Activated CD8-positive, alpha-beta T cell treated with anti-CD3 and anti-CD28 coated beads for 36 hours (primary cell): ENCODE measurements around the gene AMMECR1L. TPM values are rescaled to one million over a fixed set of nuclear protein-coding genes. Genes with fewer than 3 reads are reported as not detected.
"Not testable (repeated sequence)": the region's sequence is repeated elsewhere in the genome, so short reads cannot be mapped to it uniquely, and the experiment has no call there.

ENCODE experiments used
- ATAC-seq: fragments of 200-7000 bp; cut with Tn5 transposase; one replicate; pipeline ENCODE4 v1.10.0; 2021; ENCODE audit warnings: mild to moderate bottlenecking, moderate library complexity
- CTCF ChIA-PET: fragments of 350-600 bp; sonication (Branson Sonifier 250); formaldehyde crosslinking; loops from one replicate; lab custom pipeline; 2021; ENCODE audit warnings: antibody characterized with exemption; lab: Charles Lee
- POLR2A ChIA-PET: fragments of 350-600 bp; sonication (Branson Sonifier 250); formaldehyde crosslinking; loops from one replicate; lab custom pipeline; 2021; ENCODE audit warnings: antibody characterized with exemption; lab: Charles Lee
- DNase-seq: peaks from one replicate; pipeline ENCODE4 v3.0.0-alpha.2; 2020
- H3K27ac Mint-ChIP-seq: one replicate; pipeline ENCODE4 v1.8.0; 2021; ENCODE audit warnings: mild to moderate bottlenecking, mixed read lengths
- H3K27me3 Mint-ChIP-seq: one replicate; pipeline ENCODE4 v1.8.0; 2021; ENCODE audit warnings: mixed read lengths
- H3K36me3 Mint-ChIP-seq: one replicate; pipeline ENCODE4 v1.8.0; 2021; ENCODE audit warnings: low read depth, mixed read lengths
- H3K4me1 Mint-ChIP-seq: one replicate; pipeline ENCODE4 v1.8.0; 2021; ENCODE audit warnings: low read depth, mixed read lengths
- H3K4me3 Mint-ChIP-seq: one replicate; pipeline ENCODE4 v1.8.0; 2021; ENCODE audit warnings: mild to moderate bottlenecking, moderate library complexity, mixed read lengths
- H3K9me3 Mint-ChIP-seq: one replicate; pipeline ENCODE4 v1.8.0; 2021; ENCODE audit warnings: mixed read lengths
- intact Hi-C: fragments of 100-400 bp; cut with micrococcal nuclease; formaldehyde crosslinking; loops from one replicate; pipeline ENCODE4 v1.10.0; 2022
- total RNA-seq, 2 experiments: library from RNA; stranded (reverse); gene quantifications; one replicate each; pipeline ENCODE4 v1.2.3, GENCODE V29; 2021
- TF ChIP-seq, protein P1 (sequence below): fragments of 200-600 bp; IDR thresholded peaks from one replicate; pipeline ENCODE4 v1.8.0; 2022; ENCODE audit warnings: antibody characterized with exemption, mild to moderate bottlenecking

Gene AMMECR1L
- total RNA-seq, 2 experiments from 2014 or later: 12.5 to 13.1 TPM

DNA sequence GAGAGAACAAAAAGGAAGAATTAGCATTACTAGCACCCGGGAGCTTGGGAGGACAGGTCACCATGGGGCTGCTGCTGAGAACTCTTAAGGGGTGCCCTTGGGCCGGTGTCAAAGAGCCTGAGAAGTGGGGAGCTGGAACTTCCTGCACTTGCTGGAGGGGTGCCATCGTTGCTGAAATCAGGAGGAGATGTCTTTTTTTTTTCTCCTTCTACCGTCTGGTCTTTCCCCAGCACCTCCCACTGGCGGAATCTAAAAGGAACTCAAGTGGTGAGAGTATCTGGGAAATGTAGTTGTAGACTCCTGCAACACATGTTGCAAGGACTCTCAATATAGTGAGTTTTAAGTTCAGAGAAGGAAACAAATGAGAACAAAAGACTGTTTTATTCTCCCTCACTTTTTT lies 6.1 kb upstream of the AMMECR1L start:
- Mint-ChIP-seq H3K4me3 (no peak overlapping the region), H3K36me3 (no peaks in the 10 kb centered on the region), H3K27me3 (no peaks in the 10 kb centered on the region), H3K9me3 (no peaks in the 10 kb centered on the region), H3K4me1 (peaks cover 16% of the 10 kb centered on the region), H3K27ac (no peak overlapping the region)
- ChIA-PET CTCF (no interaction called here), POLR2A (no interaction called here)
- TF ChIP-seq, protein P1, sequence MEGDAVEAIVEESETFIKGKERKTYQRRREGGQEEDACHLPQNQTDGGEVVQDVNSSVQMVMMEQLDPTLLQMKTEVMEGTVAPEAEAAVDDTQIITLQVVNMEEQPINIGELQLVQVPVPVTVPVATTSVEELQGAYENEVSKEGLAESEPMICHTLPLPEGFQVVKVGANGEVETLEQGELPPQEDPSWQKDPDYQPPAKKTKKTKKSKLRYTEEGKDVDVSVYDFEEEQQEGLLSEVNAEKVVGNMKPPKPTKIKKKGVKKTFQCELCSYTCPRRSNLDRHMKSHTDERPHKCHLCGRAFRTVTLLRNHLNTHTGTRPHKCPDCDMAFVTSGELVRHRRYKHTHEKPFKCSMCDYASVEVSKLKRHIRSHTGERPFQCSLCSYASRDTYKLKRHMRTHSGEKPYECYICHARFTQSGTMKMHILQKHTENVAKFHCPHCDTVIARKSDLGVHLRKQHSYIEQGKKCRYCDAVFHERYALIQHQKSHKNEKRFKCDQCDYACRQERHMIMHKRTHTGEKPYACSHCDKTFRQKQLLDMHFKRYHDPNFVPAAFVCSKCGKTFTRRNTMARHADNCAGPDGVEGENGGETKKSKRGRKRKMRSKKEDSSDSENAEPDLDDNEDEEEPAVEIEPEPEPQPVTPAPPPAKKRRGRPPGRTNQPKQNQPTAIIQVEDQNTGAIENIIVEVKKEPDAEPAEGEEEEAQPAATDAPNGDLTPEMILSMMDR: no peak
- ATAC-seq (no peak), DNase-seq (no peak)
- intact Hi-C loops: no loop called here

DNA sequence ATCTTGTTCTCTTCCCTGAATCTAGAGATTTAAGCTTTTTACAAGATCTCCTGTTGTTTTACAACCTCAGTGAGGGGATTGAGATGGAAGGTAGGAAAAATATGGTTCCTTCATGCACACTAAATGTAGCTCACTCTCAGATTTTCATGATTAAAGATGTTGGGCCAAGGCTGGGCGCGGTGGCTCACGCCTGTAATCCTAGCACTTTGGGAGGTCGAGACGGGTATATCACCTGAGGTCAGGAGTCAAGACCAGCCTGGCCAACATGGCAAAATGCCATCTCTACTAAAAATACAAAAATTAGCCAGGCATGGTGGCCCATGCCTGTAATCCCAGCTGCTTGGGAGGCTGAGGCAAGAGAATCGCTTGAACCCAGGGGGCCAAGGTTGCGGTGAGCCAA lies 5.0 kb upstream of the AMMECR1L start:
- H3K27me3 Mint-ChIP-seq, H3K27ac Mint-ChIP-seq, intact Hi-C loops, ATAC-seq, H3K9me3 Mint-ChIP-seq, H3K4me3 Mint-ChIP-seq, H3K36me3 Mint-ChIP-seq, DNase-seq, POLR2A ChIA-PET: not testable (repeated sequence)
- peaks cover 16% of the 10 kb centered on the region for H3K4me1 Mint-ChIP-seq
- CTCF ChIA-PET: interaction anchor here (0.5 to 1.0 kb wide), 2 partner anchors 46 to 91 kb away, joined by 3 to 4 read pairs; no protein-coding TSS in a partner anchor

DNA sequence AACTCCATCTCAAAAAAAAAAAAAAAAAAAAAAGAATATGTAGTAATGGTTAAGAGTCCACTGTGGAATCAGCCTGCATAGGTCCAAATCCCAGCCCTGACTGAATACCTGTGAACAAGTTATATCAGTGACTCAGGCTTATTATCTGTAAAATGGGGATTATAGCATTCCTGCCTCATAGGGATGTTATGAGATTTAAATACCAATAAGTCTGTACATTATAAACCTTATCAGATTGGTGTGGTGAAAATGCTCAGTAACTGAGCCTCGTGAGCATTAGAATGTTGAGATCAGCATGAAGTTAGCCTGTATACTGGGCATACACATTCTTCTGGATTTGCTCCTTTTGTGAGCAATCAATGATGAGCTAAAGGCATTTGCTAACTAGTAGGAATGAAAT lies 3.0 kb upstream of the AMMECR1L start:
- ATAC-seq: no peak
- H3K36me3 Mint-ChIP-seq: peaks cover 9% of the 10 kb centered on the region
- TF ChIP-seq, protein P1: no peak
- H3K9me3 Mint-ChIP-seq: no peaks in the 10 kb centered on the region
- no peak overlapping the region for H3K4me3 Mint-ChIP-seq
- DNase-seq: no peak
- H3K27me3 Mint-ChIP-seq: no peaks in the 10 kb centered on the region
- peaks cover 27% of the 10 kb centered on the region for H3K4me1 Mint-ChIP-seq
- intact Hi-C loops: no loop called here
- no peak overlapping the region for H3K27ac Mint-ChIP-seq
- CTCF ChIA-PET: no interaction called here
- POLR2A ChIA-PET: no interaction called here

DNA sequence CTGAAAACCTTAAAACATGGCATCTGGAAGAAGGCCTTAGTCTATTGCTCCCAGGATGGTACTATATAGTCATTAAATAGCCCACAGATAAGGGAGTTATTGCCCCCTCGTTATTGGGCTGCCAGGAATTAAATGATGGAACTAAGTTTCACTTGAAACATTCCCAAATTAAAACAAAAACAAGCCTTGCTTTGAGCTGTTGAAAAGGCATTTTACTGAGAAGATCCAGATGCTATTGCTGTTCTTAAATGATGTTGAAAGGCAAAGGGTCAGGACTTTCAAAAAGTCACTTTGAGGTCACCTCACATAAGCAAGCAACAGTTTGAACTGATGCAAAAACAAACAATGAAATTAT lies 2.0 kb upstream of the AMMECR1L start:
- DNase-seq (no peak), ATAC-seq (no peak)
- POLR2A ChIA-PET: interaction anchor here (1.0 to 1.3 kb wide), 3 partner anchors 10 to 361 kb away, joined by 3 to 4 read pairs (median 3); partner anchors contain the start of genes IWS1 and SFT2D3
- Mint-ChIP-seq H3K27me3 (no peaks in the 10 kb centered on the region), H3K9me3 (no peaks in the 10 kb centered on the region), H3K4me3 (peak overlapping the region; percentile 81), H3K27ac (peak overlapping the region; percentile 89), H3K36me3 (peaks cover 15% of the 10 kb centered on the region), H3K4me1 (peaks cover 33% of the 10 kb centered on the region)
- CTCF ChIA-PET: interaction anchor here (1.0 kb wide), 1 partner anchor 29 kb away, joined by 3 read pairs; no protein-coding TSS in a partner anchor
- TF ChIP-seq, protein P1: no peak
- intact Hi-C loops: no loop called here

DNA sequence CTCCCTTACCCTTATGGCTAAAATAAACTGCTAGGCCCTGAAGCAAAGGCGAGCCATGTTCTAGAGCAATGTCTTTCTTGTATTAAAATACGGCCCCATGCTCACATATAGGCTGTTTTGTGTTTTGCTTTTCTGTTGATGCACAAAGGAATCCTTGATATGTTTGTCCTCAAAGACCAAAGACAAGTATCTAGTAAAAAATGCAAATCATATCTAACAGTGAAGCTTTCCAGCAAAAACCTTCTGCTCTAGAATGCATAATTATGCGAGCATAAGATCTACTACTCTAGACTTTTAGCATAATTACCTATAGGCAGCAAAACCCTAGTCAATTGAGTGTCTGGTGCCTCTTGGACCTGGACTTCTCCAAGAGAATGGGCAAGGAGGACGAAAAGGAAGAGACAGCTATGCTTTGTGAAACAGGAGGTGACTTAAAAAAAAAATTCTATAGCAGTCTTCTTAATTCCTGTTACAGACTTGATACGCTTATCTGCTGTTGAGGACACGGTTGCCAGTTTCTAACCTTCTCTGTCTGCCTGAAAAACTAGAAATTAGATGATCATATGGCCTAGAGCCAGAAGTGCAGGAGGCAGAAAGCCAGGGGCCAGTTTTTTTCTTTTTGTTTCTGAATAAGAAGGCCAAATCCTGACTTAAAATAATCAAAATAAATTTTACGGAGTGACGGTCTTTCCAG lies 1.5 kb upstream of the AMMECR1L start:
- Mint-ChIP-seq H3K36me3 (peaks cover 18% of the 10 kb centered on the region), H3K4me3 (peak overlapping the region; percentile 81), H3K27me3 (no peaks in the 10 kb centered on the region), H3K4me1 (peaks cover 36% of the 10 kb centered on the region), H3K9me3 (no peaks in the 10 kb centered on the region), H3K27ac (peak overlapping the region; percentile 89)
- ATAC-seq (no peak), DNase-seq (no peak)
- intact Hi-C loops: no loop called here
- CTCF ChIA-PET: interaction anchor here (1.0 kb wide), 1 partner anchor 28 kb away, joined by 3 read pairs; no protein-coding TSS in a partner anchor
- TF ChIP-seq, protein P1: no peak
- POLR2A ChIA-PET: interaction anchor here (1.0 to 1.3 kb wide), 3 partner anchors 9 to 361 kb away, joined by 3 to 4 read pairs (median 3); partner anchors contain the start of genes IWS1 and SFT2D3

DNA sequence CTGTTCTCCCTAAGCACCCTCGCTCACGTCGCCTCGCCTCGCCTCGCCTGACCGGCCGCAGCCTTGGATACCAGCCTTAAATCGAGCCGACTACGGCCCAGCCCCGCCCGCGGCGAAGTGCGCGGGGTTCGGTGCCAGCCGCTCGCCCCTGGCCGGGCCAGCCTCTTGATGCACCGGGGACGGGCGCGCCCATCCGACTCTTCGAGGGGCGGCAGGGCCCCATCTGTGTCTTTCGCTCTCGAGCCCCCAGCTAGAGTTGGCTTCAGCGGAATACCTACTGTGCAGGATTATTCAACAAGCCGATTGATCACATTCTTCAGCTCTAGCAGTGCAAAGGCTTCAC lies 808 bp upstream of the AMMECR1L start:
- POLR2A ChIA-PET, intact Hi-C loops, H3K27me3 Mint-ChIP-seq, H3K9me3 Mint-ChIP-seq, DNase-seq: not testable (repeated sequence)
- CTCF ChIA-PET: interaction anchor here (1.0 kb wide), 1 partner anchor 28 kb away, joined by 3 read pairs; no protein-coding TSS in a partner anchor
- Mint-ChIP-seq H3K27ac (peak overlapping the region; percentile 84), H3K36me3 (peaks cover 23% of the 10 kb centered on the region), H3K4me1 (peaks cover 42% of the 10 kb centered on the region), H3K4me3 (peak overlapping the region; percentile 81)
- ATAC-seq: peak; percentile 34

DNA sequence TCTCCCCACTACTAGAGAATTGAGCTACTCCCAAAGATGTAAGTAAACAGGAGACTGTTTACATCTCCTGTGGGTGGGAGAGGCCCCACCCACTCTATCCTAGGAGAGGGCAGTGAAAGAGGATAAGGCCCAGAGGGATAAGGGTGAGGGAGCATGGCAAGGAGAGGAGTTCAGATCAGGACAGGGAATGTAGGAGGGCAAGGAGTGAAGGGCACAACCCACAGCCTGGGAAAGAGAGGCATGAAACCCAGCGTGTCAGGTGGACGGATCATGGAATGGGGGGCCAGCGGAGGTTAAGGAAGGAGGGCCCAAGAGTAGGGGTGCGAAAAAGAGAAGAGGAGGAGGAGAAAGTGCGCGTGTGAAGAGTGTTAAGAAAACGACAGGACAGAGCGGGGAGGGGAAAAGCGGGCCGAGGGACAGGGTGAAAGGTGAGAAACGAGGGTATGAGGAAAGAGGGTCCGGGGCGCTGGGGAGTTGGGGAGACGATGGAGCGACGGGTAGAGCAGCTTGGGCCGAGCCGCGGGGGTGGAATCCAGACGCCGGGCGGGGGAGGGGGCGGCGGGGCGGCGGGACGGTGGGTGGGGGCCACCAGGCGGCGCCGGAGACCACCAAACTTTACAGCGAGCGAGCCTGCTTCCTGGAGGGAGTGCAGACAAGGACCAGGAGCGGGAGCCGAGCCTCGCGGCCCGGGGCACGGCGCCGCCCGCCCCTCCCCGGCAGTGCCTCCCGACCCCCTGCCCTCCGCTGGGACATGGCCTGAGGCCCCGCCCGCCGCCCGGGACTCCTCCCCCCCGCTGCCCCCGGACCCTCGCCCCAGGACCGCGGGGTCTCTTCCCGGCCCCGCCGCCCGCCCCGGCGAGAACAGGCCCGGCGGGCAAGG lies 655 bp downstream of the AMMECR1L start:
- peak; percentile 17 for ATAC-seq
- DNase-seq: peak; percentile 59
- Mint-ChIP-seq H3K27ac (peak overlapping the region; percentile 75), H3K4me3 (peak overlapping the region; percentile 81), H3K36me3 (peaks cover 28% of the 10 kb centered on the region), H3K4me1 (peaks cover 52% of the 10 kb centered on the region)
- H3K27me3 Mint-ChIP-seq, intact Hi-C loops, H3K9me3 Mint-ChIP-seq: not testable (repeated sequence)
- CTCF ChIA-PET: interaction anchor here (1.0 kb wide), 1 partner anchor 73 kb away, joined by 3 read pairs; no protein-coding TSS in a partner anchor
- POLR2A ChIA-PET: interaction anchor here (1.1 to 1.3 kb wide), 2 partner anchors 26 to 75 kb away, joined by 3 read pairs; no protein-coding TSS in a partner anchor
